Gastrocnemius medialis (tissue), 4 donors: ENCODE results near the gene ANKMY1. TPM values are rescaled to one million over a fixed set of nuclear protein-coding genes. Genes with fewer than 3 reads are reported as not detected.

ENCODE experiments used
- ATAC-seq, 2 donors: fragments of 150-250 bp; one replicate each; pipeline ENCODE4 v1.9.1; 2016
- DNase-seq, 2 donors: peaks; one replicate each; pipeline ENCODE4 v3.0.0-alpha.2; 2019
- H3K27ac ChIP-seq, 4 donors: fragments of 200-600 bp; sonication (generic); 1 replicate in 1 of 4; 2 replicates in 3 of 4; pipeline ENCODE4 v1.5.1; 2016 to 2018; ENCODE audit warnings: mild to moderate bottlenecking in 2 of 4, moderate library complexity in 1 of 4
- H3K27me3 ChIP-seq, 3 donors: fragments of 200-600 bp; sonication (generic) in 2 of 3; 1 replicate in 1 of 3; 2 replicates in 2 of 3; pipeline versions ENCODE4 v1.5.1 to v1.6.0; 2016 to 2019; ENCODE audit warnings: mild to moderate bottlenecking in 1 of 3, moderate library complexity in 1 of 3
- H3K36me3 ChIP-seq, 2 donors: fragments of 200-600 bp; sonication (generic) in 1 of 2; one replicate each; pipeline ENCODE4 v1.5.1; 2017 to 2018
- H3K4me1 ChIP-seq, 2 donors: fragments of 200-600 bp; sonication (generic) in 1 of 2; one replicate each; pipeline ENCODE4 v1.5.1; 2016 to 2017; ENCODE audit warnings: mild to moderate bottlenecking in 2 of 2
- H3K4me3 ChIP-seq, 4 donors: fragments of 200-600 bp; sonication (generic) in 3 of 4; 1 replicate in 1 of 4; 2 replicates in 3 of 4; pipeline ENCODE4 v1.5.1; 2016 to 2019; ENCODE audit warnings: mild to moderate bottlenecking in 2 of 4
- H3K9me3 ChIP-seq, 3 donors: fragments of 200-600 bp; sonication (generic) in 2 of 3; 1 replicate in 1 of 3; 2 replicates in 2 of 3; pipeline ENCODE4 v1.5.1; 2016 to 2019
- POLR2A ChIP-seq, 2 donors: fragments of 450-650 bp; IDR thresholded peaks; one replicate each; pipeline ENCODE4 v1.6.1; 2017; ENCODE audit warnings: antibody characterized with exemption in 2 of 2, mild to moderate bottlenecking in 2 of 2, moderate library complexity in 2 of 2
- in situ Hi-C, 4 donors: fragments of 200-750 bp; cut with MboI; loops; one replicate each; pipeline versions ENCODE4 v1.15.0 to v1.8.0; 2017; ENCODE audit warnings: low sequenced_read_pairs in 4 of 4
- intact Hi-C: fragments of 100-400 bp; cut with DNase I; formaldehyde crosslinking; loops from one replicate; pipeline ENCODE4 v1.15.1; 2023; ENCODE audit warnings: low total_unique reads
- total RNA-seq, 4 donors: library from RNA; depleted of rRNA; stranded (reverse); fragments of >200 nt; gene quantifications; one replicate each; pipeline versions ENCODE4 v1.1.0 to v1.2.3, GENCODE V29; 2016
- TF ChIP-seq, protein P1 (sequence below), 5 experiments: fragments of 450-650 bp in 3 of 5; fragments of 200-600 bp in 2 of 5; sonication (generic) in 2 of 5; IDR thresholded peaks in 4 of 5; conservative IDR thresholded peaks in 1 of 5; 1 replicate in 4 of 5; 2 replicates in 1 of 5; pipeline ENCODE4 v1.5.1; 2016 to 2019; ENCODE audit warnings: antibody characterized with exemption in 5 of 5, mild to moderate bottlenecking in 3 of 5, moderate library complexity in 3 of 5

The ANKMY1 gene
- total RNA-seq, 4 donors from 2014 or later: 3.3 to 9.0 (median 5.6) TPM

GRCh38 chr2:240447331-240447730, 110.5 kb downstream of the ANKMY1 start:
- Histone ChIP-seq H3K27ac (peak overlapping the region in 2 of 4 donors; percentile 30 to 60), H3K36me3 (no peaks in the 10 kb centered on the region), H3K9me3 (no peaks in the 10 kb centered on the region), H3K27me3 (no peaks in the 10 kb centered on the region), H3K4me3 (no peak overlapping the region), H3K4me1 (peaks cover 60 to 71% of the 10 kb centered on the region in 2 donors)
- intact Hi-C loops: no loop called here
- in situ Hi-C loops: loop anchor here in 1 of 4 donors (25.0 kb wide), 1 partner anchor 210 kb away; no protein-coding TSS in a partner anchor
- DNase-seq (no peak), ATAC-seq (no peak)
- TF ChIP-seq POLR2A (IDR thresholded peaks at IDR 0.05): no peak
- TF ChIP-seq, protein P1, sequence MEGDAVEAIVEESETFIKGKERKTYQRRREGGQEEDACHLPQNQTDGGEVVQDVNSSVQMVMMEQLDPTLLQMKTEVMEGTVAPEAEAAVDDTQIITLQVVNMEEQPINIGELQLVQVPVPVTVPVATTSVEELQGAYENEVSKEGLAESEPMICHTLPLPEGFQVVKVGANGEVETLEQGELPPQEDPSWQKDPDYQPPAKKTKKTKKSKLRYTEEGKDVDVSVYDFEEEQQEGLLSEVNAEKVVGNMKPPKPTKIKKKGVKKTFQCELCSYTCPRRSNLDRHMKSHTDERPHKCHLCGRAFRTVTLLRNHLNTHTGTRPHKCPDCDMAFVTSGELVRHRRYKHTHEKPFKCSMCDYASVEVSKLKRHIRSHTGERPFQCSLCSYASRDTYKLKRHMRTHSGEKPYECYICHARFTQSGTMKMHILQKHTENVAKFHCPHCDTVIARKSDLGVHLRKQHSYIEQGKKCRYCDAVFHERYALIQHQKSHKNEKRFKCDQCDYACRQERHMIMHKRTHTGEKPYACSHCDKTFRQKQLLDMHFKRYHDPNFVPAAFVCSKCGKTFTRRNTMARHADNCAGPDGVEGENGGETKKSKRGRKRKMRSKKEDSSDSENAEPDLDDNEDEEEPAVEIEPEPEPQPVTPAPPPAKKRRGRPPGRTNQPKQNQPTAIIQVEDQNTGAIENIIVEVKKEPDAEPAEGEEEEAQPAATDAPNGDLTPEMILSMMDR (IDR thresholded peaks at IDR 0.05 in 4 of 5, conservative IDR thresholded peaks at IDR 0.05 in 1 of 5): no peak

- no peak for ATAC-seq
- H3K4me1 ChIP-seq: peaks cover 59 to 71% of the 10 kb centered on the region in 2 donors
- no peaks in the 10 kb centered on the region for H3K27me3 ChIP-seq
- intact Hi-C loops: no loop called here
- H3K4me3 ChIP-seq: no peak overlapping the region
- H3K9me3 ChIP-seq: no peaks in the 10 kb centered on the region
- no peak for DNase-seq
- no peaks in the 10 kb centered on the region for H3K36me3 ChIP-seq
- in situ Hi-C loops: loop anchor here in 1 of 4 donors (25.0 kb wide), 1 partner anchor 209 kb away; no protein-coding TSS in a partner anchor
- peak overlapping the region in 1 of 4 donors; percentile 30 for H3K27ac ChIP-seq
- TF ChIP-seq, protein P1 (IDR thresholded peaks at IDR 0.05 in 4 of 5, conservative IDR thresholded peaks at IDR 0.05 in 1 of 5): no peak
- no peak for TF ChIP-seq POLR2A (IDR thresholded peaks at IDR 0.05)
These were observed 111.1 kb downstream of the ANKMY1 start for GRCh38 chr2:240446664-240447175.

DNA sequence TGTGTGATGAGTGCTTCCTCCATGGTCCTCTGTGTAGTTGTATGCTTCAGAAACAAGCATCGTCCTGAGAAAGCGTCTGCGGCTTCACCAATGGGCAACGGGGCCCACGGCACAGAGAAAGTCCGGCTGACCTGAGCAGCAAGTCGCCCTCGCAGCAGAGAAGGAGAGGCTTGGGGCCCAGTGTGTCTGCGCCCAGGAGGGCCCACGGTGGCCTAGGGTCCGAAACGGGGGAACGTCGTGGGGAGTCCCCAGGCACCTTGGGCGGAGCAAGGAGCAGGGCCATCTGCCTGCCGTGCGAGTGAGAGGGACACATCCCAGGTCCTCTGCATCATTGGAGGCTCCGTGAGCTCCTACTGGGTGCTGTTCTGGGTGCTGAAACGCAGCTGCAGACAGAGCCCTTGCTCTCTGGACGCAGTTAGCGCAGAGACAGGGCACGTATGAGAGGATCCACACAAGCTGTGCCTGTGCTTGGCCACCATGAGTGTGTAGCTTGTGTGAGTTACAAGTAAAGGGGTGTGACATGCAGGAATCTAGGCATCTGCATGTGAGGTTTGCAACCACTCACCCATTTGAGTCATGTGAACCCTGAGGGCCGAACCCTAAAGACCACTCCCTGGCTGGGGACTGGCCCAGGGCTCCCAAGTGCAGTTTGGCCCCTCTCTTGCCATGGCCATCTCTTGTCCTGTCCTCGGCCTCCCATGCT, 111.7 kb downstream of the ANKMY1 start:
- intact Hi-C loops: no loop called here
- ATAC-seq: no peak
- no peak for DNase-seq
- H3K9me3 ChIP-seq: no peaks in the 10 kb centered on the region
- no peaks in the 10 kb centered on the region for H3K27me3 ChIP-seq
- H3K27ac ChIP-seq: no peak overlapping the region
- in situ Hi-C loops: loop anchor here in 1 of 4 donors (25.0 kb wide), 1 partner anchor 209 kb away; no protein-coding TSS in a partner anchor
- H3K4me3 ChIP-seq: no peak overlapping the region
- no peak for TF ChIP-seq POLR2A (IDR thresholded peaks at IDR 0.05)
- TF ChIP-seq, protein P1 (IDR thresholded peaks at IDR 0.05 in 4 of 5, conservative IDR thresholded peaks at IDR 0.05 in 1 of 5): no peak
- H3K36me3 ChIP-seq: no peaks in the 10 kb centered on the region
- H3K4me1 ChIP-seq: peaks cover 59 to 71% of the 10 kb centered on the region in 2 donors

DNA sequence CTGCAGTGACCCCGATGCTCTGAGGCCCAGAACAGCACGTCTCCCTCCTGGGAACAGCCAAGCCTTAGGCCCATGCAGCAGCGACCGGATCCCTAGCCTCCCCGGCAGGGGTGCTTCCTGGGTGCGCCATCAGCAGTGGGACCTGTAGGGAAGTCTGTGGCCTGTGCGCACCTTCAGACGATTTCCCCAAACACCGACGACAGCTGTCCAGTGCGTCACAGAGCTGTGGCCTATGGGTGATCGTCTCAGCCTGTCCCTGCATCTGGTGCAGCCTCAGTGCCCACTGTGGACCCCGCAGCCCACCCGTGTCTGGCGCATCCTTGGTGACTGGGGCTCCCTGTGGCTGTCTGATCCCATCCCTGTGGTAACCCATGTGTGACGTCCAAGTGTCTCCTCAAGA, 113.3 kb downstream of the ANKMY1 start:
- ATAC-seq (no peak), DNase-seq (no peak)
- Histone ChIP-seq H3K27ac (peak overlapping the region in 3 of 4 donors; percentile 66 to 79 (median 69)), H3K4me3 (no peak overlapping the region), H3K4me1 (peaks cover 48 to 67% of the 10 kb centered on the region in 2 donors), H3K36me3 (no peaks in the 10 kb centered on the region), H3K27me3 (no peaks in the 10 kb centered on the region), H3K9me3 (no peaks in the 10 kb centered on the region)
- TF ChIP-seq, protein P1 (IDR thresholded peaks at IDR 0.05 in 4 of 5, conservative IDR thresholded peaks at IDR 0.05 in 1 of 5): no peak
- no peak for TF ChIP-seq POLR2A (IDR thresholded peaks at IDR 0.05)
- intact Hi-C loops (no loop called here), in situ Hi-C loops (loop anchor here in 1 of 4 donors (25.0 kb wide), 1 partner anchor 207 kb away; no protein-coding TSS in a partner anchor)
